ENCODE measurements around the gene UPP1.

DNA sequence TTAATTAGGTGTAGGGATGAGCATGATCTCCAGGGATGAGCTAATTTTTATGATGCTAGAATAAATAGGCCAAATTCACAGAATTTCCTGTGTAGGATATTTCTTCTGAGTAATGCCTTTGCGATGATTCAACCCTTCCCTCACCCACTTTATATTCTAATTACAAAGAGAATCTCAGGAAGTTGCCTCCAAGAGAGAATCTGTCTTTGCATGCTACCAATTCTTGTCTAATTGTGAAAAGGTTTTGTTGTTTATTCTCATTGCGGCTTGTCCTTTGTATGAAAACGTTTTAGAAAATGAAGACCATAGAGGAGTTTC, 47.5 kb upstream of the UPP1 start:
- TF ChIP-seq CTCF (IDR thresholded peaks at IDR 0.05) (no peak), POLR2AphosphoS5 (IDR thresholded peaks at IDR 0.05) (no peak), POLR2A (IDR thresholded peaks at IDR 0.05; ENCODE audit: low read depth) (no peak)
